K562 (cell line): Measurements from ENCODE around the gene GDF11. TPM values are rescaled to one million over a fixed set of nuclear protein-coding genes. Genes with fewer than 3 reads are reported as not detected.

Experiments
- DPF2 ChIP-seq: fragments of 450-650 bp; IDR thresholded peaks from 2 replicates; pipeline ENCODE4 v1.6.1; 2016
- MAZ ChIP-seq, 2 experiments: fragments of 450-650 bp in 1 of 2; sonication (generic) in 1 of 2; formaldehyde crosslinking; IDR thresholded peaks in 1 of 2; conservative IDR thresholded peaks in 1 of 2; 2 replicates each; pipeline versions ENCODE4 v1.4.0 to v1.5.0; 2020; ENCODE audit warnings: mild to moderate bottlenecking in 1 of 2, missing genetic modification reagents in 1 of 2
- NFXL1 ChIP-seq: fragments of 450-650 bp; formaldehyde crosslinking; IDR thresholded peaks from 2 replicates; pipeline ENCODE4 v1.4.0; 2021; ENCODE audit warnings: mild to moderate bottlenecking
- PRDM10 ChIP-seq: fragments of 450-650 bp; IDR thresholded peaks from 2 replicates; pipeline ENCODE4 v1.6.1; 2018; ENCODE audit not compliant: partially characterized antibody
- XRCC4 ChIP-seq: IDR thresholded peaks from one replicate; pipeline ENCODE4 v1.6.1; 2011; ENCODE audit not compliant: insufficient read depth, insufficient read length; ENCODE audit errors: extremely low read depth
- ZNF436 ChIP-seq: fragments of 250-450, 450-650 bp; sonication (Bioruptor Pico); formaldehyde crosslinking; IDR thresholded peaks from 2 replicates; pipeline ENCODE4 v1.7.0; 2020; ENCODE audit warnings: mild to moderate bottlenecking
- polyA plus RNA-seq, 8 experiments: library from polyadenylated mRNA; depleted of rRNA in 4 of 8; stranded (reverse) in 5 of 8; unstranded in 3 of 8; fragments of >200 nt; fragmentation: Nextera tagmentation in 2 of 8; fragmentation: Illumina TruSeq in 1 of 8; extraction: Ambion mirVana in 2 of 8; extraction: Trizol in 1 of 8; gene quantifications; 2 replicates each; pipeline versions ENCODE4 v1.2.1 to v1.2.3, GENCODE V29; 2011 to 2014; ENCODE audit warnings: inconsistent platforms in 1 of 8, missing spikeins in 1 of 8
- total RNA-seq, 7 experiments: library from RNA; depleted of rRNA in 6 of 7; stranded (reverse); fragments of >200 nt in 6 of 7; fragmentation: Illumina TruSeq in 2 of 7; extraction: Trizol in 2 of 7; gene quantifications; 2 replicates each; pipeline versions ENCODE4 v1.2.1 to v1.2.3, GENCODE V29; 2011 to 2021; ENCODE audit warnings: low replicate concordance in 1 of 7

Gene GDF11
- total and polyA plus RNA-seq, 9 of the 15 experiments (the other 6 are each of a cell fraction or from before 2014, with no cell fraction given), result 1.4 to 15.7 (median 4.8) TPM

- TF ChIP-seq ZNF436 (CRISPR knock-in tag) (no peak), MAZ (CRISPR knock-in tag; conservative IDR thresholded peaks at IDR 0.05 in 1 of 2, IDR thresholded peaks at IDR 0.05 in 1 of 2) (no peak), DPF2 (no peak), PRDM10 (peak; percentile 59), XRCC4 (no peak), NFXL1 (CRISPR knock-in tag) (no peak)
Observed at GRCh38 chr12:55707841-55708694, 34.9 kb upstream of the GDF11 start, which contains the start of gene ITGA7 (continued).
